ENCODE measurements around the gene BIN2.

Gene BIN2

DNA sequence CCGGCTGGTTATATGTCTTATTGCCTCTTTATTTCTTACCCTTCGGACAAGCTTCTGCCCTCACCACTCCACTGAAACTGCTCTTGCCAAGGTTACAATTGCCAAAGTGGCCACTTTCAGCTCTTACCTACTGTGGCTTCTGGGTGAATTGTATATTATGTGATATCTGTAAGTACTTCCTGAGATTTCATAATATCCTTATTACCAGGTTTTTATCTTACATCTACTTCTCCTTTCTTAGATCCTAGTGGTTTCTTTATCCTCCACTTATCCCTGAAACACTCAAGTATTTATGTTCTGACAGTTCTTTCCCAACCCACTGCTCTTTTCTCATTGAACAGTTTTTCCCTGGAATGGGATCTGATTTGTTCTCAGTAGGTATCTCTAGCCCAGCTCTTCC, 12.0 kb upstream of the BIN2 start:
- no peak overlapping the region for H3K4me3 ChIP-seq (ENCODE audit: low read depth, low read length)
- TF ChIP-seq, protein P1, sequence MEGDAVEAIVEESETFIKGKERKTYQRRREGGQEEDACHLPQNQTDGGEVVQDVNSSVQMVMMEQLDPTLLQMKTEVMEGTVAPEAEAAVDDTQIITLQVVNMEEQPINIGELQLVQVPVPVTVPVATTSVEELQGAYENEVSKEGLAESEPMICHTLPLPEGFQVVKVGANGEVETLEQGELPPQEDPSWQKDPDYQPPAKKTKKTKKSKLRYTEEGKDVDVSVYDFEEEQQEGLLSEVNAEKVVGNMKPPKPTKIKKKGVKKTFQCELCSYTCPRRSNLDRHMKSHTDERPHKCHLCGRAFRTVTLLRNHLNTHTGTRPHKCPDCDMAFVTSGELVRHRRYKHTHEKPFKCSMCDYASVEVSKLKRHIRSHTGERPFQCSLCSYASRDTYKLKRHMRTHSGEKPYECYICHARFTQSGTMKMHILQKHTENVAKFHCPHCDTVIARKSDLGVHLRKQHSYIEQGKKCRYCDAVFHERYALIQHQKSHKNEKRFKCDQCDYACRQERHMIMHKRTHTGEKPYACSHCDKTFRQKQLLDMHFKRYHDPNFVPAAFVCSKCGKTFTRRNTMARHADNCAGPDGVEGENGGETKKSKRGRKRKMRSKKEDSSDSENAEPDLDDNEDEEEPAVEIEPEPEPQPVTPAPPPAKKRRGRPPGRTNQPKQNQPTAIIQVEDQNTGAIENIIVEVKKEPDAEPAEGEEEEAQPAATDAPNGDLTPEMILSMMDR (conservative IDR thresholded peaks at IDR 0.05; ENCODE audit: low read depth, low read length): no peak
- DNase-seq (ENCODE audit: low read depth): no peak

DNA sequence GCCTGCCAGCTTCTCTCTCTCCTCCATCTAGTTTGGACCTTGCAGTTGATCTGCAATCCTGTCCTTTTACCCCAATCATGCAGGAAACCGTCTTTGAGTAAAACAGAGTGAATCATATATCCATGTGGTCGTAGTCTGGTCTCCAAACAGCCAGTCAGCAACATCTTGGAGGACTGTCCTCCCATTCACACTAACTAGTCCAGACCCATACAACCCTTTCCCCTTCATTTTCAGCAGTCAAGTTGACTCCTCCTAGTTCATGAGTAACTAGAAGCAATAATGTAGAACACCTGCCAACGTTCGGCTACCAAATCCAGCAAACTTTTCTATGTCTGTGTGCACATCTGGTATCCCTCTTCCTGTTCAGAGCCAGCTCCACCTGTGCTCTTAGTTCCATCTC, 10.8 kb upstream of the BIN2 start:
- TF ChIP-seq, protein P1 (conservative IDR thresholded peaks at IDR 0.05; ENCODE audit: low read depth, low read length): no peak
- DNase-seq (ENCODE audit: low read depth): no peak
- no peak overlapping the region for H3K4me3 ChIP-seq (ENCODE audit: low read depth, low read length)

DNA sequence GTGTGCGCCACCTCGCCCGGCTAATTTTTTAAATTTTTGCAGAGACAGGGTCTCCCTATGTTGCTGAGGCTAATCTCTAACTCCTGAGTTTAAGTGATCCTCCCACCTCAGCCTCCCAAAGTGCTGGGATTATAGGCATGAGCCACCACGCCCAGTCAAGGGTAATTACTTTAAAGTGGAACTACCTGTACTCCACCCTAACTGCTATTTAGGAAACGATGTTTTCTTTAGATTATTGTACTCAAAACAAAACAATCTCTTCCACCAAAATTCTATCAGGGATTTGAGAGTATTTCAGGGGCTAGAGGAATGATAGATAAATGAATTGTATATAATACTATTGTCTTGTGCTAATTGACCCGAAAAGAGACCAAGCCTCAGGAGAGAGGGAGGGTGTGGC, 9.6 kb upstream of the BIN2 start:
- TF ChIP-seq, protein P1 (conservative IDR thresholded peaks at IDR 0.05; ENCODE audit: low read depth, low read length): no peak
- no peak overlapping the region for H3K4me3 ChIP-seq (ENCODE audit: low read depth, low read length)
- no peak for DNase-seq (ENCODE audit: low read depth)

DNA sequence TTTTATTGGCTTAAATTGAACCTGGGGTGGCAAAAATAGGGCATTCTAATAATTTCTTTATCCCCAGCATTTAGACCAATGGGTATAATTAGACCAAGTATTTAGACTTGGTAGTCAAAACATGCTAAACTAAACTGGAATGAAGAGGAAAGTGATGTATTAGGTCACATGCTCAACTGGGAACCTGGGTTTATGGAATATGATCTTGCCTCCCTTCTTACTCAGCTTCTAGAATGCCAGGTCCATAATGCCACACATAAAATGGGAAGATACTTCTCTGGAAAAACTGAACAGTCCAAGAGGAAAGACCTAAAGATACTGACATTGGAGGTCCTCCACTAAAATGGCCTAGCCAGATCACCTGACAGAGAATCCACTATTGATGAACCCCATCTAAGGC, 6.2 kb upstream of the BIN2 start:
- DNase-seq (ENCODE audit: low read depth): no peak
- no peak overlapping the region for H3K4me3 ChIP-seq (ENCODE audit: low read depth, low read length)
- TF ChIP-seq, protein P1 (conservative IDR thresholded peaks at IDR 0.05; ENCODE audit: low read depth, low read length): no peak

DNA sequence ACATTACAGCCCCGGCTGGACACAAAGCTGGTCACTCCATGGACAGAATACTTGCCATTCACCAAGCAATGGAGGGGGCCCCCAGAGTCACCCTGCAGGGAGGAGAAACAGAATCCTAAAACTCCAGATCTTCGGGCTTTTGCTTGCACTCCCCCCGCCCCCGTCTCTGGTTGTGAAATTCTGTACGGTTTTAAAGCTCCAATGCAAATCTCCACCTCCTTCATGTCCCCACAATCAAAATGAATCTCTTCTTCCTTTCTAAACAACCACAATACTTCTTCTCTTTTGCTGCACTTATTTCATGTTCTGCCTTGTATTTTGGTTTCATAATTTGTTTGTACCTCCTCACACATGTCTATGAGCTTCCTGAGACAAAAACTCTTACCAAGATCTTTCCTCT, 5.8 kb upstream of the BIN2 start:
- TF ChIP-seq, protein P1 (conservative IDR thresholded peaks at IDR 0.05; ENCODE audit: low read depth, low read length): no peak
- H3K4me3 ChIP-seq (ENCODE audit: low read depth, low read length): no peak overlapping the region
- no peak for DNase-seq (ENCODE audit: low read depth)

DNA sequence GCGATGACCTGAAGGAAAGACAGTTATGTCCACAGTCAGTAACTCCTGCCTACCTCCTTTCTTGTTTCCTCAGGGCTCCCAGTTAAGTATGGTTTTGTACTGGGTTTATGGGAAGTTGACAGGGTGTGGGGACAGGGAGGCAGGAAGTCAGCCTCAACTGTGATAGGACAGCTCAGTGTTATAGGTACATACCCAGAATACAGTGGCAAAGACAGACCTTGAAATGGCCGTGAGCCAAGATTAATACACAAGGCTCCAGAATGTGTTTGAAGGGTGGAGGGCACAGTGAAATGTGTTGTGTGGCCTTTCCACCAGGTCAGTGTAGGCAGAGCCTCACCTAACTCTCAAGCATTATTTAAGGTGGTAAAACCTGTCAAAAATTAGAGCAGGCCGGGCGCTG, 4.6 kb upstream of the BIN2 start:
- TF ChIP-seq, protein P1 (conservative IDR thresholded peaks at IDR 0.05; ENCODE audit: low read depth, low read length): no peak
- no peak overlapping the region for H3K4me3 ChIP-seq (ENCODE audit: low read depth, low read length)
- no peak for DNase-seq (ENCODE audit: low read depth)

DNA sequence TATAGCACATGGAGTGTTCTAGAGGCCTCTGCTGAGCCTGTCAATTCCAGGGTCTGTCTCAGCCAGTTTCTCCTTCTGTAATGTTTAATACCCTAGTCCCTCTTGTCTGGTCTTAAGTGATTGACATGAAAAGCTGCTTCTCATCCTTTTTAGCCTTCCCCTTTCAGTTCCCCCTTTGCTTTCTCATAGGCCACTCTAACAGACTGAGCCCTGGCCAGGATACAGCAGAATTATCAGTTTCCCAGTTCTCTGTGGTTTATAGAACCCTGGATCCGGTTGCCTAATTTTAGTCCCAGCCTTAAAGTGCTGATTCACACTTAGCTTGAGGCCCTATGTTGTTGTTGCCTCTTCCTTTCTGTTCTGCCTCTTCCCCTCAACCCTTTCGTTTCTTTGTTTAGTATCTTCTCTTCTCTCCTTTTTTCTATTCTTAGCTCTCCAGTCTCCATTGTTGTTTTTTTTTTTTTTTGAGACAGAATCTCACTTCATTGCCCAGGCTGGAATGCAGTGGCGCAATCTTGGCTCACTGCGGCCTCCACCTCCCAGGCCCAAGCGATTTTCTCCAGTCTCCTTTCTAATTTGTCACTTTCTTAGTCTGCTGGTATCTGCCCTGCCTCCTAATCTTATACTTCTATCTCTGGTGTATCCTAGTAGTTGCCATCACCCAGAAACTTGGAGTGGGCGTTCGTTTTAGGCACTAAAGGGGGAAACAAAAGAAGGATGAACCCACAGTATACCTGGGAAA, 2.9 kb upstream of the BIN2 start:
- H3K4me3 ChIP-seq (ENCODE audit: low read depth, low read length): no peak overlapping the region
- DNase-seq (ENCODE audit: low read depth): peak; percentile 79
- TF ChIP-seq, protein P1 (conservative IDR thresholded peaks at IDR 0.05; ENCODE audit: low read depth, low read length): no peak

All from choroid plexus epithelial cell (primary cell).